Testis (tissue), 3 donors: ENCODE measurements around the gene ZNF865. TPM values are rescaled to one million over a fixed set of nuclear protein-coding genes. Genes with fewer than 3 reads are reported as not detected.

Experiments used
- DNase-seq: peaks from one replicate; pipeline ENCODE4 v3.0.0-alpha.2; 2019
- H3K27ac ChIP-seq, 2 donors: fragments of 200-600 bp; sonication (generic); one replicate each; pipeline ENCODE4 v1.5.1; 2019
- H3K27me3 ChIP-seq: fragments of 200-600 bp; sonication (generic); one replicate; pipeline ENCODE4 v1.5.1; 2019
- H3K36me3 ChIP-seq: fragments of 200-600 bp; sonication (generic); one replicate; pipeline ENCODE4 v1.5.1; 2017; ENCODE audit warnings: low read depth; ENCODE audit errors: missing control alignments
- H3K4me1 ChIP-seq: fragments of 200-600 bp; sonication (generic); one replicate; pipeline ENCODE4 v1.5.1; 2019
- H3K4me3 ChIP-seq, 2 donors: fragments of 200-600 bp; sonication (generic); one replicate each; pipeline ENCODE4 v1.5.1; 2017 to 2019
- H3K9me3 ChIP-seq: fragments of 200-600 bp; sonication (generic); one replicate; pipeline ENCODE4 v1.5.1; 2017
- POLR2A ChIP-seq: fragments of 450-650 bp; IDR thresholded peaks from one replicate; pipeline ENCODE4 v1.6.1; 2017; ENCODE audit warnings: antibody characterized with exemption, mild to moderate bottlenecking, moderate library complexity
- WGBS, 2 donors: methylation state at CpG; one replicate each; pipeline ENCODE4 v1.1.5; 2018; 5-methylcytosine and 5-hydroxymethylcytosine counted together
- intact Hi-C: fragments of 100-400 bp; cut with DNase I; formaldehyde crosslinking; loops from one replicate; pipeline ENCODE4 v1.15.1; 2023; ENCODE audit warnings: low total_unique reads
- polyA plus RNA-seq: library from polyadenylated mRNA; stranded (reverse); fragments of 350-450 nt; fragmentation: Illumina TruSeq; extraction: RNeasy Lipid Tissue Mini Kit (QIAGEN cat#74804); gene quantifications from one replicate; pipeline ENCODE4 v1.2.3, GENCODE V29; 2014; ENCODE audit warnings: low read depth, low replicate concordance; ENCODE audit not compliant: insufficient read depth
- total RNA-seq, 2 donors: library from RNA; depleted of rRNA; stranded (reverse); fragments of >200 nt; gene quantifications; one replicate each; pipeline ENCODE4 v1.2.3, GENCODE V29; 2016
- TF ChIP-seq, protein P1 (sequence below), 3 experiments: fragments of 450-650 bp in 2 of 3; fragments of 200-600 bp in 1 of 3; sonication (generic) in 1 of 3; IDR thresholded peaks; one replicate each; pipeline ENCODE4 v1.5.1; 2016 to 2019; ENCODE audit warnings: antibody characterized with exemption in 3 of 3, mild to moderate bottlenecking in 2 of 3, moderate library complexity in 1 of 3

ZNF865 gene
- total and polyA plus RNA-seq, 3 donors from 2014 or later: 4.7 to 14.5 (median 12.2) TPM

DNA sequence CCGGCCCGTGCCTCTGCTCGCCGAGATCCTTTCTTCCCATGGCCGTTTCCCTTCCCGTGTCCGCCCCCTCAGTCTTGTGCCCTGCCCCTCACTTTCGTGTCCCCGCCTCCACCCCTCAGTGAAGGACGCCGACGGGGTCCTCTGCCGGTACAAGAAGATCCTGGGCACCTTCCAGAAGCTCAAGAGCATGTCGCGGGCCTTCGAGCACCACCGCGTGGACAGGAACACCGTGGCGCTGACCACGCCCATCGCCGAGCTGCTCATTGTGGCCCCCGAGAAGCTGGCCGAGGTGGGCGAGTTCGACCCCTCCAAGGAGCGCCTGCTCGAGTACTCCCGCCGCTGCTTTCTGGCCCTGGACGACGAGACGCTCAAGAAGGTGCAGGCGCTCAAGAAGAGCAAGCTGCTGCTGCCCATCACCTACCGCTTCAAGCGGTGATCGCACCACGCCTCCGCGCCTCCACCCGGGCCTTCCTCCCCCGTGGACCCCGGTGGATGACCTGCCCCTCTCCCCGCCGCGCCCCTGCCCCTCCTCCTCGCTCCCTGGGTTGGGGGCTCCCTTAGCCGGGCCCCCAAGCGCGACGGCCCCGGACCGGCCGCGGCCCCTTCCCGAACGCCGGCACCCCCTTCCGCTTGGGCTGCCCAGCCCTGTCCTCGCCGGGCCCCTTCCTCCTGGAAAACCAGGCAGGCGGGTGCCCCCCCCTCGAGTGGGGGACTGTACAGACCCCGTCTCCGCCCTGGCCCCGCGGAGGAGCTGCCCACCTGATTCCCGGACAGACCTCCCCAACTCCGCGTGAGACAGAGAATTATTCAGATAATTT is 47.1 kb downstream of the ZNF865 start:
- Histone ChIP-seq H3K27ac (peak overlapping the region; percentile 96 to 100), H3K36me3 (no peaks in the 10 kb centered on the region), H3K27me3 (no peaks in the 10 kb centered on the region), H3K4me1 (peaks cover 24% of the 10 kb centered on the region), H3K9me3 (no peaks in the 10 kb centered on the region), H3K4me3 (peak overlapping the region; percentile 82 to 97)
- DNase-seq: no peak
- 53 to 60% methylated on average over 24 to 70 of the region's 71 CpGs for WGBS, 2 donors
- intact Hi-C loops: no loop called here
- TF ChIP-seq POLR2A: no peak
- TF ChIP-seq, protein P1, sequence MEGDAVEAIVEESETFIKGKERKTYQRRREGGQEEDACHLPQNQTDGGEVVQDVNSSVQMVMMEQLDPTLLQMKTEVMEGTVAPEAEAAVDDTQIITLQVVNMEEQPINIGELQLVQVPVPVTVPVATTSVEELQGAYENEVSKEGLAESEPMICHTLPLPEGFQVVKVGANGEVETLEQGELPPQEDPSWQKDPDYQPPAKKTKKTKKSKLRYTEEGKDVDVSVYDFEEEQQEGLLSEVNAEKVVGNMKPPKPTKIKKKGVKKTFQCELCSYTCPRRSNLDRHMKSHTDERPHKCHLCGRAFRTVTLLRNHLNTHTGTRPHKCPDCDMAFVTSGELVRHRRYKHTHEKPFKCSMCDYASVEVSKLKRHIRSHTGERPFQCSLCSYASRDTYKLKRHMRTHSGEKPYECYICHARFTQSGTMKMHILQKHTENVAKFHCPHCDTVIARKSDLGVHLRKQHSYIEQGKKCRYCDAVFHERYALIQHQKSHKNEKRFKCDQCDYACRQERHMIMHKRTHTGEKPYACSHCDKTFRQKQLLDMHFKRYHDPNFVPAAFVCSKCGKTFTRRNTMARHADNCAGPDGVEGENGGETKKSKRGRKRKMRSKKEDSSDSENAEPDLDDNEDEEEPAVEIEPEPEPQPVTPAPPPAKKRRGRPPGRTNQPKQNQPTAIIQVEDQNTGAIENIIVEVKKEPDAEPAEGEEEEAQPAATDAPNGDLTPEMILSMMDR (IDR thresholded peaks at IDR 0.05): no peak

DNA sequence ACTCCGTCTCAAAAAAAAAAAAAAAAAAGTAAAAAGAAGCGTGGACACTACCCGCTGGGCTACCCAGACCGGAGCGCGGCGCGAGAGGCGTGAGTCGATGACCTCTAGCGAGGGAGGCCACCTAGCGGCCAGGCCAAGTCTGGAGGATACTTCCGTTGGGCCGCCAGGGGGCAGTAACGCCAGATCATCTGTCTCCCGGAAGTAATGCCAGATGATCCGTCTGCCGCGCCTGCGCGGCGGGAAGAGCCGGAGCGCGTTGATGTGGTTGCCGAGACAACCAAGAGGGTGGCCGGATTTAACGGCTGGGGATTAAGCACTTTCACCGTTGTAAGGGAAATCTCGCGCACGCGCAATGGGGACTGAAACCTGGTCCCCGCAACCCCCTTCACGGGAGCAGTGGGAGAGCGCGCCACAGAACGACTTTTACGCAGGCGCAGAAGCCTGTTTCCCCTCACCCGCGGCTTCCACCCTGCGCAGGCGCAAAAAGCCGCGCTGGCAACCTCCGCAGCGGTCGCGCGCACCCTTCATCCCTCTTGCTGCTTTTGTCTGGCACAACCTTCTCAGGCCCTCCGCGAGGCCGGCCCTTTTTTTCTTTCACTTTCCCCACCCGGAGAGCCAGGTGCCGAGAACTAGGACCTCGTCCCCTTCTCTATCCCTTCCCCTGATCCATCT is 48.3 kb downstream of the ZNF865 start:
- Histone ChIP-seq H3K9me3 (no peaks in the 10 kb centered on the region), H3K36me3 (no peaks in the 10 kb centered on the region), H3K27me3 (no peaks in the 10 kb centered on the region), H3K4me1 (peaks cover 36% of the 10 kb centered on the region), H3K4me3 (peak overlapping the region; percentile 82 to 97), H3K27ac (peak overlapping the region; percentile 96 to 100)
- 0% methylated on average over 47 to 56 of the region's 57 CpGs for WGBS, 2 donors
- TF ChIP-seq, protein P1 (IDR thresholded peaks at IDR 0.05): peak; percentile 97 to 100 (median 100)
- TF ChIP-seq POLR2A: peak; percentile 18
- peak; percentile 97 for DNase-seq
- intact Hi-C loops: no loop called here

DNA sequence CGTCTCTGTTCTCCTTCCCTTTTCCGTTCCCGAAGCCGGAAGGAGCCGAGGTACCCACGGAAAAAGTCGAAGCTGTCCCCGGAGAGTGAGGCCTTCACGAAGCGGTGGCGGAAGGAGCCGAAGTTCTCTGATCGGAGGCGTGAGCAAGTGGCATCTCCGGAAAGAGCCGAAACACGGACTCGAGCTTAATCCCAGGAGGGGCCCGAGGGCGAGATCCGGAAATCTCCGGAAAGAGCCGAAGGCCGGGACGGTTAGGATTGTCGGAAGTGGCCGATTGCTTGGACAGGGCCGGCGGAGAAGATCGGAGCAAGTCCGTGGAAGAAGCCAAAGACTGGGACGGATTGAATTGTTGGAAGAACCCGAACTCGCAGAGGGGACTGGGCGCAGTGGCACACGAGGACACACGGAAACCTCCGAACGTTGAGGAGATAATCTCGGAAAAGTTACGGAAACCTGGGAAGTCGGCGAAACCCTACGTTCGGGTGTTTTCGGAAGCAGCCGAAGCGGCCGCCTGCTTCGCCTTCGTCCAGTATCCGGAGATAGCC is 48.9 kb downstream of the ZNF865 start:
- Histone ChIP-seq H3K27ac (peak overlapping the region; percentile 96 to 100), H3K27me3 (no peaks in the 10 kb centered on the region), H3K36me3 (no peaks in the 10 kb centered on the region), H3K9me3 (no peaks in the 10 kb centered on the region), H3K4me1 (peaks cover 38% of the 10 kb centered on the region), H3K4me3 (peak overlapping the region; percentile 82 to 97)
- peak; percentile 100 for DNase-seq
- intact Hi-C loops: no loop called here
- 0 to 1% methylated on average over 41 to 51 of the region's 52 CpGs for WGBS, 2 donors
- TF ChIP-seq, protein P1 (IDR thresholded peaks at IDR 0.05): no peak
- no peak for TF ChIP-seq POLR2A

DNA sequence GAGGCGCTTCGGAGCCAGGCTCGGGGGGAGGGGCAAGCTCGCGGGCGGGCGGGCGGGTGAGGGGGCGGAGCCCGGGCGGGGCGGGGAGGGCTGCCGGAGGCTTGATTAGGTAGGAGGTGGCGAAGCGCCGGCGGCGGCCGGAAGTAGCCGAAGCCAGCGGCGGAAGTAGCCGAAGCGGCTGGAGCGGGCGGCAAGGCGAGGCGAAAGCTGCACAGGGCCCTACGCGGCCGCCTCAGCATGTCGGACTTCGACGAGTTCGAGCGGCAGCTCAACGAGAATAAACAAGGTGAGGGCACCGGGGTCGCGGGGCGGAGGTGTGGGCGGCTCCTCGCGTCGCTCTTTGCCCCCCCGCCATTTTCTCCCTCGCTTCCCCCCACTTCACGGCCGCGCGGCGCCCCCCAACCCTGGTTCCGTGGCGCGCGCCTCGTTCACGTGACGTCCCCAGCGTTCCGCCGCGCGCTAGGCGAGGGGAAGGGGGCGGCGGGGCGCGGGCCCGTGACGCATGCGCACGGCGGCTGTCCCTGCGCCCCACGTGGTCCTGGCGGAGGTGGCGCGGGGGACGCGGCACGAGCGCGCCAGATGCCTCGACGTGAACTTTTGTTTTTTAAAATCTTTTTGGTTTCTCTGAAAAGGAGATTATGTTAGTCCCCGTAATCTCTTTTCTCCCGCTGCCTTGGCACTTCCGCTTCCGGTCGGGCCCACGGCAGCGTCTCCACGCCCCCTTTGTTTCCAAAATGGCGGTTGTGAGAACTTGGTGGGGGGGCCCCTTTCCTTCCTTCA is 49.6 kb downstream of the ZNF865 start, which contains the start of gene U2AF2:
Gene U2AF2, plus strand, starts transcription at position 168 of the 780 bp plus-strand sequence. Its CDS starts 70 bp downstream, at position 238.
- peak within 1 kb of the TSS; percentile 96 to 100 for H3K27ac ChIP-seq
- peak; percentile 97 for DNase-seq
- no peaks in the 10 kb centered on the region for H3K27me3 ChIP-seq
- intact Hi-C loops: no loop called here
- H3K4me1 ChIP-seq: peaks cover 43% of the 10 kb centered on the region
- H3K9me3 ChIP-seq: no peaks in the 10 kb centered on the region
- 1% methylated on average over 56 to 93 of the region's 95 CpGs for WGBS, 2 donors
- H3K36me3 ChIP-seq: no peaks in the 10 kb centered on the region
- TF ChIP-seq, protein P1 (IDR thresholded peaks at IDR 0.05): no peak
- no peak for TF ChIP-seq POLR2A
- H3K4me3 ChIP-seq: peak within 1 kb of the TSS; percentile 82 to 97
